ENCODE measurements around the gene ULBP2.
"Not testable (repeated sequence)": the region's sequence is repeated elsewhere in the genome, so short reads cannot be mapped to it uniquely, and the experiment has no call there.

The ULBP2 gene

DNA sequence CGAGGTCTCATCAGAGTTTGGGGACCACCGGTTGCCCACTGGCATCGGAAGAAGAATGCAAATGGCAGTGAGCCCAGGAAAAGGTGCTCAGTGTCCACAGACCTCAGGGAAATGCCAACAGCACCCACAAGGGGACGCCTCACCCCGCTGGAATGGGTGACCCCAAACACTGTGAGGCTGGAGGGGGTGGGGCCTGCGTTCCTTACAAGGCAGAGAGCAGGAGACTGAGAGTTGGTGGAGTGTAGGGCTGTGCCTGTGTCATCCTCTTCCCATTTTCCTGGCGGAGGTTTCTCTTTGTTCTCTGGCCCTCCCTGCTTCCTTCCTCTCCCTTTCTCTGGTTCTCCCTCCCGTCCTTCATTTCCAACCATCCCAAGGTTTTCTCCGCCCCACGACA lies 12.1 kb downstream of the ULBP2 start:
- not testable (repeated sequence) for DNase-seq

DNA sequence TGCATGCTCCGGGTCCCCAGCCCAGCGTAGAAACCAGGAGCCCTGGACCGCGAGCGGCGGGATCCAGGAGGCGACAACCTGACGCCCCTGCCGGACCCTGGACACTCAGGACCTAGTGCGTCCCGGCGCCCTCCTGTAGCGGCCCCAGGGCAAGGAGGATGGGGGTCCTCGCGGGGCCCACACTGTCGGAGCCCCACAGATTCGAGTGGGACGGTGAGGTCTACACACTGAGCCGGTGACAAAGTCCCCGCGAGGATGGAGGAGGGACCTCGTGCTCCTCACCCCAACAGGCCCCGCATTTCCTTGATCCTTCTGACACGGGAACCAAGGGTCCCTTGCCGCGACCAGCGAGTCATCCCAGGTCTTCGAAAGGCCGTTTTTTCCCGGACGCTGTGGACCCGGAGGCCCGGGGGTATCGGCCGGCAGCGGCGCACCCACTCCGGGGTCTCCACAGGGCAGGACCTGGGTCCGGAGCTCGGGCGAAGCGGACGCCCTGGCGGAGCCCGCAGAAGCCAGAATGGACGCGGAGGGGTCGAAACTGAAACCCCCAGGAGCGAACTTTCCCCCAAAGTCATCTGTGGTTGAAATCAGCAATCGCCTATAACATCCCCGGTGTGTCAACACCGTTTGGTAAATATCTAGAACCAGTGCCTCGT lies 12.6 kb downstream of the ULBP2 start:
- not testable (repeated sequence) for DNase-seq

GRCh38 chr6:149954984-149955653 lies 13.3 kb downstream of the ULBP2 start:
- DNase-seq: not testable (repeated sequence)

DNA sequence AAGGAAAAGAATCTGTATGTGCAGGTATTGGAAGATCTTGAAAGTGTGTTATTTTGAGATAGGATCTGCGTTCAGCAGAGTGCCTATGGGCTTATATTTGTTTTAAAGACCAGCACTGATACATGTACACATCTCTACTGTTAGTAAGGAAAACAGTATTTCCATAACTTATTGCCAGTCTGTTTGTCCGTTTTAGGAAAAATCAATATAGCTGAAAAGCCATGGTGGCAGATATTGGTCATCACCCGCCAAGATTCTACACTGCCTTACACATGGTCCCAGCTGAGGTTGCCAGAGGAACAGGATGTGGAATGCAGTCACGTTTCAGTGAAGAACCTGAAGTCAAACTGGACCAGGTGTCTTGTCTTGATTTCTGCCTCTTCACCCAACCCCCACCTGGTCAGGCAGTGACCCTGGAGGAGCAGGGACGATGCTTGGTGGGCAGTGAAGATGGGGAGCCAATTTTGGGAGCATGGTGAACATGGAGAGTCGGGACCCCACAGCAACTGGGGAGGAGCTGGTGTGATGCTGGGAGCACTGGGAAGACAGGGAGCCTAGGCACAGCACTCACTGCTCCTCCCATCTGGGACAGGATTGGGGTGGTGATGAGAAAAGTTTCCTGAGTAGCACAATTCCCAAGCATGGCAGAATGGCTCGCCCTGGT lies 14.0 kb downstream of the ULBP2 start:
- not testable (repeated sequence) for DNase-seq

- DNase-seq: not testable (repeated sequence)
These were observed 16.3 kb downstream of the ULBP2 start for GRCh38 chr6:149958124-149958523.

- not testable (repeated sequence) for DNase-seq
These were observed 18.0 kb downstream of the ULBP2 start for GRCh38 chr6:149959806-149960205.

DNA sequence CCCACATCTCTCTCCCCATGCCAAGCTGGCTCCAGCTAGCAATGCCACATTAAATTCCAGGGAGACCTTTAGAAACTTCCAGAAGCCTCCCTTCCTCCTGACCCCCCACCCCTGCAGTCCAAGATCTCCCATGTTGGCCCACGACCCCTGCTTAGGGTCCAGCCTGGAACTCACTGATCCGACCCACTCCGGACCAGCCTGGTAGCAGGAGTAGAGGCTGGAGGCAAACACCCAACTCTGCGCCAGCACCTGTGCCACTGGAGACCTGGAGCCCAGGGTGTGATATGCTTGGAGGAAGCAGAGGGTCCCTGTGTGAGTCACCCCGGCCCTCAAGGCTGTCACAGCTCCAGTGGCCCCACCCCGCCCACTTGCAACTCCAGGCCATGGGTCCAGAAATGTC lies 18.7 kb downstream of the ULBP2 start:
- no peak for DNase-seq

GRCh38 chr6:149961728-149962425 lies 20.1 kb downstream of the ULBP2 start:
- no peak for DNase-seq

DNA sequence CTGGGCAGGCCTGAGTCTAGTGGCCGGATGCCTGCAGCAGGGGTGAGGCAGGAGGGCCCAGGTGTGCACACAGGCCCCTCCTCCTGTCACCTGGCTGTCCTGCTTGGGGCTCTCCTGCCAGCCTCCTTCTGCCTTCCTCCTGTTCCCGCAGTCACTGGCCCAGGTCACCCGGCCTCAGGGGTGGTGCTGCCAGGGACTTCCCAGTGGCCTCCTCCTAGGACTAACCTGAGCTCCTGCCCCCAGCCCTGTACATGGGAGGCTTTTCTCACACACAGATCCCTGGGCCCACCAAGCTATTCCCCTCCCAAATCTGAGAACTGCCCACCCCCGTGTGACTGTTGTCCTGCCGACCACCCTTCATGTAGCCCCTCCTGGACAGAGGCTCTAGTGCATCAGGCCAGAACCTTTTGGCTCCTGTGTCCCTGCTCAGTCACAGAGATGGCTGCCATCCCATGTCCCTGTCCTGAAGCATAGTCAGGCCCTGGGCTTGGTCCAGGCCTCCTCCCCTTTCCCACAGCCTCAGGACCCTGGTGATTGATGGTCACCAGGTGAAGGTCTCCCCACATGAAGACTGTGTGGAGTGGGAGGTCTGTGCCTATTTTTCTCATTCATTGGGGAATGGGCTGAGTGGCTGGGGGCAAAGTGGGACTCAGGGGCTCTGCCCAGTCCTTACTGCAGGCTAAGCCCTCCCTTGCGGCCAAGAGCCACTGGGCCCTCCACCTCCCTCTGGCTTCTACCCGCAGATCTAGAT lies 20.8 kb downstream of the ULBP2 start:
- DNase-seq: no peak

DNA sequence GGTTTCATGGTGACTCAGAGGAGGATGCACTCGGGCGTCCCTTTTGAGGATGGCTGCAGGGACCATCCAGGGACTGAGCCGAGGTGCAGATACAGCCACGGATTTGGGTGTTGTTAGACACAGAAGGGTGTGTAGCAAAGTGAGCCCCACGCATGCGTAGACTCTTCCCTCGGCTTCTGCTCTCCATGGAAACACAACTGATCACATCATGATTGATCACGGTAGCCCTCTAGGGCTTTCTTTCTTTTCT lies 21.3 kb downstream of the ULBP2 start:
- DNase-seq: no peak

GRCh38 chr6:149963462-149964307 lies 21.9 kb downstream of the ULBP2 start, which contains the start of gene ULBP1:
Gene ULBP1 (plus strand): TSS chr6:149963943. CDS start chr6:149964050, 107 bp downstream.
- DNase-seq: peak; percentile 38

DNA sequence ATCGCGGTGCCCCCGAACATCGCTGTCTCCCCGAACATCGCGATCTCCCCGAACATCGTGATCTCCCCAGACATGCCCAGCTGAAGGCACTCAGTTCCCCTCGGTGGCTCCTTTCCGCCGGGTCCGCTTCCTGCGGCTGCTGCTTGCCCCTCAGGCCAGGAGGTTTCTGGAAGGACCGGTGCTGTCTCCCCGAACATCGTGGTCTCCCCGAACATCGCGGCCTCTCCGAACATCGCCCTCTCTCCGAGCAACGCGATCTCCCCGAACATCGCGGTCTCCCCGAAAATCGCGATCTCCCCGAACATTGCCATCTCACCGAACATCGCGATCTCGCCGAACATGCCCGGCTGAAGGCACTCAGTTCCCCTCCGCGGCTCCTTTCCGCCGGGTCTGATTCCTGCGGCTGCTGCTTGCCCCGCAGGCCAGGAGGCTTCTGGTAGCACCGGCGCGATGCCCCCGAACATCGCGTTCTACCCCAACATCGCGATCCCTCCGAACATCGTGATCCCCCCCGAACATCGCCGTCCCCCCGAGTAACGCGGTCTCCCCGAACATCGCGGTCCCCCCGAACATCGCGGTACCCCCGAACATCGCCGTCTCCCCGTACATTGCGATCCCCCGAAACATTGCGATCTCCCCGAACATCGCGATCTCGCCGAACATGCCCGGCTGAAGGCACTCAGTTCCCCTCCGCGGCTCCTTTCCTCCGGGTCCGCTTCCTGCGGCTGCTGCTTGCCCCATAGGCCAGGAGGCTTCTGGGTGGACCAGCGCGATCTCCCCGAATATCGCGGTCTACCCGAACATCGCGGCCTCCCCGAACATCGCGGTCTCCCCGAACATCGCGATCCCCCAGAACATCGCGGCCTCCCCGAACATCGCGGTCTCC lies 22.7 kb downstream of the ULBP2 start:
- no peak for DNase-seq

DNA sequence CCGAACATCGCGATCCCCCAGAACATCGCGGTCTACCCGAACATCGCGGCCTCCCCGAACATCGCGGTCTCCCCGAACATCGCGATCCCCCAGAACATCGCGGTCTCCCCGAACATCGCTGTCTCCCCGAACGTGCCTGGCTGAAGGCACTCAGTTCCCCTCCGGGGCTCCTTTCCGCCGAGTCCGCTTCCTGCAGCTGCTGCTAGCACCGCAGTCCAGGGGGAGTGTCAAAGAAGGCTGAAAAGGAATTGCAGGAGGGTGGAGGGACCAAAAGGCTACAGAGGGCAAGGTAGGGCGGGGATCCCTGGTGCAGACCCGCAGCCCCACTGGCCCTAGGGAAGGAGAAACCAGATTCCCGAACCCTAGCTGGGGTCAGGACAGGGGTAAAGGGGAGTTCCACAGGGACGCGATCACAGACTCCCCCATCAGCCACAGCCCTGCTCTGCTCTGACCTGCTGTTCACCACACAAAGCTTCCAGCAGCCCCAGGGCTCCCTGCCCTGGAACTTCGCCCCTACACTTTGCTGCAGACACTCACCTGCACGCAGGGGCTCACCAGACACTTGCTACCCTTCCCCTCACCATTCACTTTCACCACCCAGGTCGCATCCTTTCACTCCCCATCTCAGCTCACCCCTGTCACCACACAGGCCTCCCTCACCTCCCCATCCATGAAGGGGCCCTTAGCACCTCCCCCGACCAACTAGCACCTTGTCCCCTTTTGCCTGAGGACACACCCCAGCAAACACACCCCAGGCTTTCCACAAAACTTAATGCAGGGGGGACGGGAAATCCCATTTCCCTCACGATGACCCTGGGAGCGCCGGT lies 23.6 kb downstream of the ULBP2 start:
- no peak for DNase-seq

- not testable (repeated sequence) for DNase-seq
These were observed 24.5 kb downstream of the ULBP2 start for GRCh38 chr6:149966319-149966718.

GRCh38 chr6:149967591-149967990 lies 25.8 kb downstream of the ULBP2 start:
- DNase-seq: no peak

DNA sequence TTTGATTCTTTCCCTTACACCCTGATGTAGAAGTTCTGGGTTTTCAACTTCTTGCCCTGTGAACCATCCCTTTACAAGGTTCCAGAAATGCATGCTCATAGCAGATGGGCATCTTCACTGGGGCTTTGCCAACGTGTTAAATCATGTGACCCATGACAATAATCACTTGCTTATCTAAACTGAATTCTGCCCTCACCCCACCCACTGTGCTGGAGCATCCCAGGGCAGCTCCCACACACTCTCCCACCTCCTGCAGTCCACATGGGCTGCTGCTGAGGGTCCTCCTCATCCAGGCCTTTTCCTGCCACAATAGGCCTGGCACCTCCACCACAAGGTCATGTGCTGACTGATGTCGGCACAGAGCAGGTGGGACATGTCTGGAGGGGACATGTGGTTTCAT lies 26.2 kb downstream of the ULBP2 start:
- not testable (repeated sequence) for DNase-seq

GRCh38 chr6:149968909-149969308 lies 27.1 kb downstream of the ULBP2 start:
- not testable (repeated sequence) for DNase-seq

DNA sequence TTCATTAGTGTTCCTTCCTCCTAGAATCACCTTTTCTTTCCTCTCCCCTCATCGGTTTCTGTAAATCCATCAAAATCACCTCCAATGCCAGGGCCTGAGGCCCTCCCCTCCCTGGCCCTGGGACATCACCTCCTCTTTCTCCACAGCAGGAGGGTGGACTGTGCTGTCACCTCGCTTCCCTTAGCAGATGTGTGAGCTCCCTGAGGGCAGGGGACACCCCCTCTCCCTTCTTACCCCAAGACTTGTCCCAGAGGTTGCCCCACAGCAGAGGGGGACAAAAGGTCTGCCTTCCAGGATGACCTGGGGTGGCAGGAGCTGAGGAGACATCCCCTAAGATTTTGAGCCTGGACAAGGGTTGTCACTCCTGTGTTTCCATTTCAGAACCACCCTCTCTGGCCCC lies 27.8 kb downstream of the ULBP2 start:
- DNase-seq: no peak

DNA sequence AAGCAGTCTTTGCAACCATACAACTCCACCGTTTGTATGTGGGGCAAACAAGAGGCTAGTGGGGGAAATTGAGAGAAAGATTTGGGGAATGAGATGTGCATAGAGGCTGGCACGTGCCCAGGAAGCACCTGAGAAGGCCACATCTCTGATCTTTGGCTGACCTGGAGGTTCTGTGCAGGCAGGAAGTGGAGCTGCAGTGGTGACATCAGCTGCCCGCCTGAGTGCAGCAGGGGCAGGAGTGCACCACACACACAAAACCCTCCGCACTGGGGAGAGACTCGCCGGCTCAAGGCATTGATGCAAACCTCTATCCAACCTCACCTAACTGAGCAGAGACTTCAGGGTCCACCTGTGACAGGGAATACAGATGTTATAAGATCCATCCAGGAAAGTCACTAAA lies 32.6 kb downstream of the ULBP2 start:
- DNase-seq: not testable (repeated sequence)

- DNase-seq: no peak
These were observed 33.0 kb downstream of the ULBP2 start for GRCh38 chr6:149974825-149975224.
